Stimulated activated CD8-positive, alpha-beta memory T cell treated with anti-CD3 and anti-CD28 coated beads, Interleukin-15, amount 100 ng/mL, for 48 hours (primary cell): ENCODE results near the gene C1QTNF9B.

Experiments used
- DNase-seq, 2 donors: peaks; one replicate each; pipeline ENCODE4 v3.0.0-alpha.2; 2020; ENCODE audit warnings: low read depth in 2 of 2

Gene C1QTNF9B

DNA sequence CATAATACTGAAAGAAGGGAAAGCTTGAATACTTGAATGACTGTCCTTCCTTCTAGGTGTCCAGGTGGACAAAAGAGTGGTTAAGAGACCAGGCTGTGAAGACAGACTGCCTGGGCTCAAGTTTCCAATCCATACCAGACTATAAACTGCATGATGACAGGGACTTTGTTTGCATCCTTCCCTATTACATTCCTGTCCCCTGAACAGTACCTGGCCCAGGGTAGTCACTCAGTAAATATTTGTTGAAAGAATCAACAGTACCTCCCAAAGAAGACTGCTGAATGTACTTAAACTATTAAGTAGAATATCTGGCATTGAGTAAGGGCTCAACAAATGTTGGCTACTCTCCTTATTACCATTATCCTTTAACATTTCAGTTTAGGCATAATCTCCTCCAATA, 37.8 kb downstream of the C1QTNF9B start:
- no peak for DNase-seq

DNA sequence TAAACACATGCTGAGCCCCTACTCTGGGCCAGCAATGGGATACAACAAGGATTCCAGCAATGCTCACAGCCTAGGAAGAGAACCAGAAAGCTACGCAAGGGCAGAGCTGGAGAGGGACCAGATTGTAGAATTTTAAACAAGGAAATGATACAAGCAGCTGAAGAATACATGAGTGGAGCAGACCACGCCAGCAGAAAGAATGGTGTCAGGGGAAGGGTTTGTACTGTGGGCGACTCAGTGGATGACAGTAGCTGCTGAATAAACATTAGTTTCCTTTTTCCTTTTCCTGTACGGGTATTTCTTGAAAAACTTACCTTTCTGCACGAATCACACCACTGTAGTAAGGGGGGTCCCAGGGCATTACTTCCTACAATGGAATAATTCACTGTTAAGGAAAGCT, 38.8 kb downstream of the C1QTNF9B start:
- no peak for DNase-seq

DNA sequence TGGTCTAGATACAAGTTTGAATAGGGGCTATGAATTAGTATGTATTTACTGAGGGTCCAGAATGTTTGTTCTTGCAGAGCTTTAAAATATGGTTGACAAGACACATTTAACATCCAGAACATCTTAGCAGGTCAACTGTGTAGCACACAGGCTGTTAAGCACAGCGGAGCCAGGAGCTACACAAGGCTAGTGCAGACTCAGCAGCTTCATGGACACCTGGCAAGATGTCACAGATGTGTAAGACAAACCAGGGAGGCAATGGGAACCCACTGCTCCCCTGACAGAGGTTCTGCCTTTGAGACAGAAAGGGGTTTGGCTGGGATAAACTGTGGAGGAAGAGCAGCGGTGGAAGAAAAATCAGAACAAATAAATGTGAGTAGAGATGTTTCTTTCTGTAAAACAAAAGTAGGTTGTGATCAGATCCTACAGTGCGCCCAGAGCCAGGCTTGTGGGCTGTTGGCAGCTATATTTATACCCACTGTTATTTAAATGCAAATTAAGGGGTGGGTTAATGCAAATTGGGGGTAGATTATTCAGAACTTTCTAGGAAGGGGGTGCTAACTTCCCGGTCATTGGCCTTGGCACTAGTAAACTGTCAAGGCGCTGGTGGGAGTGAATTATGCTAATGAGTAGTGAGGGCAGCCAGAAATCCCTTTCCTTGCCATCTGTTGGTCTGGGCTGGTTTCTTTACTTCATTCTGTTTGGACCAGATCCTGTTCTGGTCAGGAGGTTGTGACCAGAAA, 41.1 kb downstream of the C1QTNF9B start:
- no peak for DNase-seq

DNA sequence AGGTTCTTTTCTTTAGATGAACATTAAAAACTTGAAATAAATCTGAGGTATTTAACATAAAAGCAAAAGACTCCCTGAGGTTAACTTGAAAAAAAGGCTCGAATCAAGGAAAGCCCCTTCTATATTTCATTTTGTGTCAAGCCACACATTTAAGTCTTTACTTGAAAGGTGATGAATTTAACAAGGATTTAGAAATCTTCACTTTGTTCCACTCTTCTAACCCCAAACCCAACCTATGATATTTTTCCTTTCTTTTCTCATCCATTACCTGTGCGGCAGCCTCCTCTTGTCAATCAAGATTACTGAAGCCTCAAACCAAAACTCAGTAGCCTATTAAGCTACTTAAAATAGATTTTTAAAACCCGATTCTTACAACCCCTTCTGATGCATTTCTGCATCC, 41.9 kb downstream of the C1QTNF9B start:
- no peak for DNase-seq

DNA sequence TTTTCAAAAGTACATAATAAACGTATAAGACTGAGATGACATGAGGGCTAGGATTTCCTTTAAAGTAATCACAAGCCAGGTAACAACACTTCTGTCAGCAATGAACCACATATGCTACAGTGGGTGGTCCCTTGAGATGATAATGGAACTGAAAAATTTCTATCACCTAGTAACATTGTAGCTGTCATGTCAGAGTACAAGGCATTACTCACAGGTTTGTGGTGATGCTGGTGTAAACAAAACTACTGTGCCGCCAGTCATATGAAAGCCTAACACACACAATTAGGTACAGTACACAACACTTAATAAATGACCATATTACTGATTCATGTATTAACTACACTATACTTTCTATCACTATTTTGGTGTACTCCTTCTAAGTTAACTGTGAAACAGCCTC, 45.0 kb downstream of the C1QTNF9B start:
- DNase-seq = no peak

DNA sequence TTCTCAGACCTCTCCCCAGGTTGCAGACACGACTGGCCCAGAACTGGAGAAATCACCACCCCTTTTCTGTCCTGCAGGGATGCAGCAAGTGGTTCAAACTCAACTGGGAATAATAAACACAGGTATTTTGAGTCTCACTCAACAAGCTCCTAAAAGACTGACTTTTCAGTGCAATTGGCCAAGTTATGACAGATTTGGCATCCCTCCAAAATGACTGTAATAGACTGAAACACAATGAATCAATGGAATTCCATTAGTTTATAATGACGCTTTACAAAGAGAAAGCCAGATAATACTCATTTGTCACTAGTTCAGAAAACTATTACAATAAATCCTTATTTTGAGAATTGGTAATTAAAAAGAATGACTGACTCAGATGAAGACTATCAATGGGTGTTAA, 46.2 kb downstream of the C1QTNF9B start:
- no peak for DNase-seq

DNA sequence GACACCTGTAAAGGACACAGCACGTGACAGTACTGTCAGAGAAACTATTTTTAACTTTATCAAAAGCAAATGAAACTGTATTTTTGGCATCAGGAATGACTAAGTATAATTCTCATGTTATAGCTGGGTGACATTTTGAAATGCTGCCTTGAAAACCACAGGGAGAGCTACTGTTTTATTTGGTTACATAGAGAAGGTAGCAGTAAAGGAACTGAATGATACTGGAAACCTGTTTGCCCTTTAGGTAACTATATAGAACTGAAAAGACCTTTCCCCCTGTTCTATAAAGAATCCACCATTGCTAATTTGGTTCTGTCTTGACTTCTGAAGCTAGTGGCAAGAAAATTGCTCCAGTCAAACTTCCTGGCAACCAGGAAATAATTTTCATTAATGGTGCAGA, 47.2 kb downstream of the C1QTNF9B start:
- no peak for DNase-seq

DNA sequence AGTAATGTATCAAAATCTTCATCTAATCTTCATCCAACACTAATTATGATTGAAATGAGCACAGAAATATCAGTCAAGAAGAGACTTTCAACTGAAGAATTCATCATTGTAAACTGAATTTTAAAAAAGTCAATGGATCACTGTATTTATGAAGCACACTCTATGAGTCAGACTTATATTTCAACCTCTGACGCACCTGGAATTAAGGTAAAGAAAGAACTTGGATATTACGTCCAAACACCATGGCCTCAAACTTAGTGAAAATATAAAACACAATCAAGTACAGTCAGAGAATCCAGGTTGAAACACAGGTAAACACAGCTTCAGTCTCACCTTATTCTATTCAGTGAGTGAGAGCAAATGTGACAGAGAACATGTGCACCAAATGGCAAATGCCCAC, 47.6 kb downstream of the C1QTNF9B start:
- no peak for DNase-seq

DNA sequence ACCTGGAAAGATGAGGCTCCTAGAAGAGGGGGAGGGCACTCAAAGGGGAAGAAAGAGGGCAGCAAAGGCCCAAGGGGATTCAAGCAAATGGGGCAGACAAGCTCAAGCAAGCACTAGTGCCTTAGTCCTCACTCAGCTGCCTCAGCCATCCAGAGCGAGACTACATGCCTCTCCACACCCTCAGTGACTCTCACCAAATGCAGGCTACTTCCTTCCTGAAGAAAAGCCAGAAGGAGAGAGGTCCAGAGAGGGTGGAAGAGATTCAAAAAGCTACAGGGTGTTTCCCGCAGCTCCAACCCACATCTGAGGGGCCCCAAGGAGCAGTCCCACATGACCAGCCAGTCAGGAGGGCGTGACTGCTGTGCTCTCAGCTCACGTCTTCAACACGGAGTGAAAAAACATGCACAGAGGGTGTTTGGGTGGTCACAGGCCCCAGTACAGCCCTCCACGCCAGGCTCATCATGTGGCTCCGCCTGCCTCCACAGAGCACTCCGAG, 48.6 kb downstream of the C1QTNF9B start:
- no peak for DNase-seq

DNA sequence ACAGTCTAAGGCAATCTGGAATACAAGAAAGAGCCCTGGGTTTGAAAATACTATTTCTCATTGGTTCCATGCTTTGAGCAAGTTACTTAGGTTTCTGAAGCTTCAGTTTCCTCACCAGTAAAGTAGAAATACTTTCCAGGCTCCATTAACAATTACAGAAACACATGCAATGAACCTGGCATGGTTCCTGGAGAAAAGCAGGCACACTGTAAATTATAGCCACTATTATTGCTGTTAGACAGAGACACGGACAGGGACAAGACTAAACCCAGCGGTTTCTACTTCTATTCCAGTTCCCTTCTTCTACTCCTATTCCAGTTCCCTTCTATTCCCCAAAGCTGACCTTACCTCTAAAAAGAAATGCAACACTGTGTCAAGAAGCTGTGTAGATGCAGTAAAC, 49.3 kb downstream of the C1QTNF9B start:
- no peak for DNase-seq

DNA sequence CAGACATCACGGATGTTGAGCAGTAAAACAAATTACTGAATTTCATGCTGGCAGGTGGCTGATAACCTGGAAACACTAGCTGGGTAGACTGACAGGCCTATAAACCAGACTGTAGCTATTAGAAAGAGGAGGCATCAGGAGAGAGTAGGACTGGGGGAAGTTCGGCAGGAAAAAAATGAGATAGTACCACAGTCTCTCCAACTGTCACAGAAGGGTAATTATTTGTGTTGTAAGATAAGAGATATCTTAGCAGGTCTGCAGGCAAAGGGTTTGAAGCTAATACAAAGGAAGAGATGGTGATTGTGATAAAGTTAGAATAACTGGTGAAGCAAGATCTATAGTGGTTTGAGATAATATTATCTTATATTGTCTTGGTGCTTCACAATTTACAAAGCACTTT, 49.8 kb downstream of the C1QTNF9B start:
- no peak for DNase-seq

DNA sequence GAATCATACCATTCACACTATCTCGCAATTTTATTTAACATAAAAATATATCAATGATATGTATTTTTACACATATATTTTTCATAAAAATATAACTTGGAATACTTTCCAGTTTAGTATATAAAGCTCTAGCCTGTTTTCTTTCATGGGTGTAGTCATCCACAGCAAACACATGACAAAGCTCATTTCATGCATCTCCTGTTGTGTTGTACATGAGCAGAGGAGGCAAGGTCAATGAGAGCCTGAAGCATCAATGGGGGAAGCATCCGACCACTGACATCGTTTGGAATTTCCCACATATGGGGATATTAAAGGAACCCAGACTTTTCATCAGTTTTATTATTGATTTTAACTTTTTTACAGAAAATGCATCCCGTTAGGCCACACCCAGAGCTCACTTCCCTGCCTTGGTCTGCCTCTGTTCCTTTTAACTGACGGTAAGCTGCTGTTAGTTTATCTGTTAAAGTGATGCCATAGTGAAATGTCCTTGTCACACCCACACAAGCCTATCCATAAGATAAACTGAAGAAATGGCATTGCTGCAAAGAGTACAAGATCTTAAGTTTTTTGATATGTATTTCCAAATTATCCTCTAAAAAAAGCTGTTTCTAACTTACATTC, 52.1 kb downstream of the C1QTNF9B start:
- DNase-seq = no peak

DNA sequence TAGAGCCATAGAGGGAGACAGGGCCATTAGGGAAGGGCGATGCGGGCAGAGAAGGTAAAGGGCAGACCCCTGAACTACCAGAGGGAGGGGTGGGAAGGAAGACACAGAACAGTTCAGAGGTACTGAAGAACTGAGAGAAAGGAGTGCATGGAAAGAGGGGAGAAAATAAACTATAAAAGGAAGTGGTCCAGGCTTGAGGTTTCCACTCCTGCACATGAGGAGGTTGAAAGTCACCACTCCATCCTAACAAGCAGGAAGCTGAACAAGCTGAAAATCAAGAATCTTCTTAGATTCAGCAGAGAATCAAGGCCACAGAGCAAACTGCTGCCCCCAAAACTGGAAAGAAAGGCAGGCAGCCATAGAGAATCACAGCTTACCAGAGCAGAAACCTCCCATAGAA, 53.2 kb downstream of the C1QTNF9B start:
- DNase-seq = no peak

DNA sequence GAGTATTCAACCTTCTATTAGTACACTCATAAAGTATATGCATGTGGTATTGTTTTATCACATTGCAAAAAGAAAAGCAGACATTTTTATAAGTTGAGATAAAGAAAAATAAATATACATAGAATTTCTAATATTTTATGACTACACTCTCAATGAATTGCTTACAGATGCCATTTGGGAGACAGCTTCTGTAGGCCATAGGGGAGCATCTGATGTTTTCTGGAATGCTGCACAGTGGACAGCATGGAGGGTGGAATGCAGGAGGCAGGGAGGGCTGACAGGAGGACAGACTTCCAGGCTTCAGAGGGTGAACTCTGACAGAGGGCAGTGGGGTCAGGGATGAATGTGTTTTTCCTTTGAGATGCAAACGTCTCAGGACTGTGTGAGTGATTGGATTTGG, 53.9 kb downstream of the C1QTNF9B start:
- DNase-seq = no peak

DNA sequence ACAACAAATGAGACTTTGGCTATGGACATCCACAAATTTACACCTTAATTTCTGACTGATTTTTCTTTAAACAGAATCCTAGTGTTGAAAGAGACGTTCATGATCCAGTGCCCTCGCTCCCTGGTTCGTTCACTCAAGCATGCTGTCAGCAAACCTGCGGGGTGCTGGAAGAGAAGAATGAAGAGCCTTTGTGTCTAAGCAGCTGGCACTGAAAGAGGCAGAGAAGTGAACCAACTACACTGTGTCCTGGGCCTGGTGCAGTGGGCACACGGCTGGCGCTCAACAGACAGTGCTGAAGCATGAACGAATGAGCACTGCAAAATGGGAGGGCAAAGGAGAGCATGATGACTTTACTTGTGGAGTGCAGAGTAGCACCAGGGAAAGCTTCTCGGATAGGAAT, 54.9 kb downstream of the C1QTNF9B start:
- no peak for DNase-seq
